GM12872 (cell line): ENCODE results near the gene GPHA2.

Experiments used
- TF ChIP-seq, protein P1 (sequence below): IDR thresholded peaks from 3 replicates; pipeline ENCODE4 v1.5.1; 2011; ENCODE audit warnings: low read depth, mild to moderate bottlenecking, low read length, moderate library complexity; ENCODE audit not compliant: insufficient read depth

The GPHA2 gene

DNA sequence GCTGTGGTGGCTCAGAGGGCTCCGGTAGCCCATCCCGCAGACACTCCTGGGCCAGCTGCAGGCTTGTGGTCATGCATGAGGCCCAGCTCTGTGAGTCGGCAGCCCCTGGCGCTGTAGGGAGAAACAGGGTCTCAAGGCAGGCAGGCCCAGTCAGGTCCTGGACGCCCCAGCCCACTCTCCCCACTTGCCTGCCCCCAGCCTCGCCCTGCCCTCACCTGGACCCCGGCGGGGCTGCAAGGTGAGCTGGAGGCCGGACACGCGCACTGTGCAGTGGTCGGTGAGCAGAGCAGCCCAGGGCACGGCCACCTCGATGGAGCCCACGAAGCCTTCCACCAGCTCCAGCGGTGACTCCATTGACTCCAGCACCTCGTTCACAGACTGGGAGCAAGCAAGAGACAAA, 21.6 kb downstream of the GPHA2 start:
- TF ChIP-seq, protein P1, sequence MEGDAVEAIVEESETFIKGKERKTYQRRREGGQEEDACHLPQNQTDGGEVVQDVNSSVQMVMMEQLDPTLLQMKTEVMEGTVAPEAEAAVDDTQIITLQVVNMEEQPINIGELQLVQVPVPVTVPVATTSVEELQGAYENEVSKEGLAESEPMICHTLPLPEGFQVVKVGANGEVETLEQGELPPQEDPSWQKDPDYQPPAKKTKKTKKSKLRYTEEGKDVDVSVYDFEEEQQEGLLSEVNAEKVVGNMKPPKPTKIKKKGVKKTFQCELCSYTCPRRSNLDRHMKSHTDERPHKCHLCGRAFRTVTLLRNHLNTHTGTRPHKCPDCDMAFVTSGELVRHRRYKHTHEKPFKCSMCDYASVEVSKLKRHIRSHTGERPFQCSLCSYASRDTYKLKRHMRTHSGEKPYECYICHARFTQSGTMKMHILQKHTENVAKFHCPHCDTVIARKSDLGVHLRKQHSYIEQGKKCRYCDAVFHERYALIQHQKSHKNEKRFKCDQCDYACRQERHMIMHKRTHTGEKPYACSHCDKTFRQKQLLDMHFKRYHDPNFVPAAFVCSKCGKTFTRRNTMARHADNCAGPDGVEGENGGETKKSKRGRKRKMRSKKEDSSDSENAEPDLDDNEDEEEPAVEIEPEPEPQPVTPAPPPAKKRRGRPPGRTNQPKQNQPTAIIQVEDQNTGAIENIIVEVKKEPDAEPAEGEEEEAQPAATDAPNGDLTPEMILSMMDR: no peak

DNA sequence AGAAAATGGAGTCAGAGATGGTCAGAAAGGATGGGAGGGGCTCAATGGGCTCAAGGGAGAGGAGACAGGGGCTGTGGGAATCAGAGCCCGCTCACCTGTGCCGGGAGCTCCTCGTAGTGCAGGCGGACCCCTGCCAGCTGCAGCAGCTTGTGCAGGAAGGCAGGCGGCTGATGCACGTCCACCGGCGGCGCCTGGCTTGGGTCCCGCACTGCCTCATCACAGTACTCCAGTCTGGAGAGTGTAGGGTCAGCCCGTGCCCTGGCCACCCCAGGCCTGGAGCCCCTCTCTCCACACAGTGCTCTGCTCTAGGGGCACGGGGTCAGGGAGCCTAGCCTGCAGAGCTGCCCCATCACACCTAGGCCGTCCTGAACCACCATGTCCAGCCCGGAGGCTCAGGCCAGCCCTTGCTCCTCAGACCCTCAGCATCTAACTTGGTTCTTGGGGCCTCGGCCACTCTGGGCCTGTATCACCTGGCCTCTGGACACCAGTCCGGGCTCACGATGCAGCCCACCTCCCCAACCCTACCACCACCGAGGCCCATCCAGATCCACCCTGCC, 22.4 kb downstream of the GPHA2 start:
- TF ChIP-seq, protein P1: no peak

DNA sequence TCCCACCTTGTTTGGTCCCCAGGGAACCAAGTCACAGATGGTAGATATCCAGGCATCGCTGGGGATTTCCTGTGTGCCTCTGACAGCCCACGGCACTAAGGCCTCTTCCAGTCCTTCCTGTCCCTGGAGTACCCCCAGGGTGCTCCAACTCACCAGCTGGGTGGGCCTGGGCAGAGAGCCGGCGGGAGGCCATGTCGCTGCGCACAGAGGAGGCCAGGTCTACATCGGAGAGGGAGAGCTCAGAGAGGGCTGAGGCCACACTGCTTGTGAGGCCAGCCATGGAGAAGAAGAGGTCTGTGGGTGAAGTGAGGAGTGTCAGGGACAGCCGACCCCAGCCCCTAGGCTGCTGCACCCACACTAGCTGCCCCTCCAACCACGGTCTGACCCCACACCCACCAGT, 24.0 kb downstream of the GPHA2 start:
- TF ChIP-seq, protein P1: no peak

DNA sequence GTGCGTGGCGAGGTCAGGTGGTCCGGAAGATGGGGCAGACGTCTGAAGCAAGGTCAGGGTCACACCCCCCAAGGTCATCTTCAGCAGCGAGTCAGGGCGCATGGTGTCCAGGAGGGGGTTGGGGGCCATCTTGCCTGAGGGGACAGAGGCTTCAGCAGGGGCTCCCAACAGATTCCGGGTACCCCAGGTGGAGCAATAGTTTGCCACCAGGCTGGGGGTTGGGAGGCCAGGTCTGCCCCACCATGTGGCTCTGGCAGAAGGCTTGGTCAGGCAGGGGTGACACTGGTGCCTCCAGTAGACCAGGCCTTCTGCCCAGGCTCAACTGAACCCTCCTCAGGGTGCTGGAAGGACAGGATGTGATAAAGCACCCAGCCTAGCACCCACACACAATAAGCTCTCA, 24.6 kb downstream of the GPHA2 start:
- TF ChIP-seq, protein P1: no peak

DNA sequence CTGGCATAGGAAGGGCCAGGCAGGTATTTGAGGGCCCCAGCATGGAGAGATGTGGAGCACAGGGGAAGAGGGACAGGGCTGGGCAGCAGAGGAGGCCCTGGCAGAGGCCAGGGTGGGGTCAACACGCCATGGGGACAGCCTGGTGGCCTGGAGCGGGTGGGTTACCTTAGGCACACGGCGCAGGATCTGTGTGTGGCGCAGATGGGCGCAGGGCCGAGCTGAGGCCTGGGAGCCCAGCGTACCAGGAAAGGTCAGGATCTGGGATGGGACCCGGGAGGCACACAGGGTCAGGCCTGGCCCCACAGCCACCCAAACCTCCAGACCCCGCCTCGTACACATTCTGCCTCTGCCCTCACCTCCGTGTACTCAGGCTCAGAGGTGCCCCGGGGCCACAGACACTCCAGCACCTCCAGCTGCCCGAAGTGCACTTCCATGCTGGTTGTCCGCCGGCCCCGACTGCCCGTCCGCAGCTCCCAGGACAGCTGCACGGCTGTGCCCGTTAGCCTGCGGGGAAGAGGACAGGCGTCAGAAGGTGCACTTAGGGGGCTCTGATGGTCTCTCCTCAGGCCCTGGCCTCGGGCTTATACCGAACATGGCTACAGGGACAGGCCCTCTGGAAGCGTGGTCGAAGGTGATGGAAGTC, 25.1 kb downstream of the GPHA2 start:
- TF ChIP-seq, protein P1: no peak

DNA sequence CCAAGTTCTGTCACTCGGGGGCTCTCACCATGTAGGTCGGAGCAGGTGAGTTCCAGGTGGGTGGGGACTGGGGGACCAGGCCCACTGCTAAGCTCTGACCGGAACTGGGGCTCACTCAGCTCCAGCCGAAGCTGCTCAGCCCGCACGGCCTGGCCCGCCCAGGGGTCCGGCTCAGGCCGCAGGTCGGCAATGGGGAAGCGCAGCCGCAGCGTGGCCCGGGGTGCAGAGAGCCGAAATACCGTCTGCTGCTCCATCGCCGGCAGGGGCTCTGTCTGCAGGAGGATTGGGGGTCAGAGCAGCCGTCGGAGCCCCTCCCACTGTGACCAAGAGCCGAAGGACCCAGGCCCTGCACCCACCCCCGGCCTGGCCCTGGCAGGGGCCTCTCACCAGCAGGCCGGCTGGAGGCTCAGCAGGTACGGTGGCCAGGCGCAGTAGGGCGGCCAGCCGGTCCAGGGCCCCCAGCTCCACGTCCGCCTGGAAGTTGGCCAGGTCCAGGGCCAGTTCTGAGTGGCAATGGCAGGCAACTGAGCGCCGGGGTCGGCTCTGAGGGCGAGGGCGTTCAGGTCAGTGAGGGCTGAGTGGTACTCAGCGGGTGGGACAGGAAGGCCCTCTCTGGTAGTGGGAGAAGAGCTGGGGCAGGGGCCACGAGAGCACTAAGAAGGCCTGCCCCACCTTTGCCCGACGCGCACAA, 25.9 kb downstream of the GPHA2 start:
- TF ChIP-seq, protein P1: no peak

DNA sequence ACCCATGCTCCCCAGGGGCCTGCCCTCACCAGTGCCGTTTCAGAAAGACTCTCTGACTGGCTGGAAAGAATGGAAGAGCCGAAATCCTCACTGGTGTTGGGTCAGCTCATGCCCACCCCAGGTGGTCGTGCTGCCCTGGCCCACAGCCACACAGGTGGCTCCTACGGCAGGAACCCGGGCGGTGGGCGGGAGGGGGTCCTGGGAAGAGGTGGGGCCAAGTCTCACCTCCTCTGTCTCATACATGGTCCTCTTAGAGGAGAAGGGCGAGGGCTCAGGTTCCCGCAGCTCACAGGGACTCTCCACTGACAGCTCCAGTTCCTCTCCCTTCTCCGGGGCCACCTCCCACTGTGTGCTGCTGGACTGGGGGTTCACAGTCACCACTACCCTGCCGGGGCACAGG, 26.9 kb downstream of the GPHA2 start:
- TF ChIP-seq, protein P1: no peak
